DOHH2 (cell line): ENCODE data around the gene HHAT.

ENCODE experiments used
- H3F3A ChIP-seq: fragments of 200-600 bp; sonication (generic), shearing (Covaris generic); 2 replicates; pipeline ENCODE4 v1.6.0; 2016; ENCODE audit warnings: antibody characterized with exemption, mild to moderate bottlenecking; ENCODE audit not compliant: control insufficient read depth, insufficient read depth
- H3K27ac ChIP-seq: fragments of 200-600 bp; sonication (generic); 2 replicates; pipeline ENCODE4 v1.5.1; 2014; ENCODE audit warnings: low read depth, mild to moderate bottlenecking, low read length, moderate library complexity
- H3K27me3 ChIP-seq: fragments of 200-600 bp; sonication (generic); 2 replicates; pipeline ENCODE4 v1.6.1; 2014; ENCODE audit warnings: mild to moderate bottlenecking, low read length, mixed read lengths; ENCODE audit not compliant: control insufficient read depth
- H3K36me3 ChIP-seq: fragments of 200-600 bp; sonication (generic); 2 replicates; pipeline ENCODE4 v1.6.1; 2014; ENCODE audit warnings: mild to moderate bottlenecking, low read length, moderate library complexity, mixed read lengths; ENCODE audit not compliant: control insufficient read depth
- H3K4me1 ChIP-seq: fragments of 200-600 bp; sonication (generic); 2 replicates; pipeline ENCODE4 v1.6.1; 2014; ENCODE audit warnings: mild to moderate bottlenecking, low read length, mixed read lengths; ENCODE audit not compliant: control insufficient read depth
- H3K4me2 ChIP-seq: fragments of 200-600 bp; sonication (generic); 2 replicates; pipeline ENCODE4 v1.6.0; 2014; ENCODE audit warnings: mild to moderate bottlenecking, low read length, moderate library complexity
- H3K4me3 ChIP-seq: fragments of 200-600 bp; sonication (generic); 2 replicates; pipeline ENCODE4 v1.5.1; 2014; ENCODE audit warnings: mild to moderate bottlenecking, low read length, mixed read lengths
- H3K79me2 ChIP-seq: fragments of 200-600 bp; sonication (generic); 2 replicates; pipeline ENCODE4 v1.6.1; 2014; ENCODE audit warnings: mild to moderate bottlenecking, low read length, mixed read lengths; ENCODE audit not compliant: control insufficient read depth
- H3K9me2 ChIP-seq: fragments of 200-600 bp; sonication (generic); replicated peaks from 2 replicates; pipeline ENCODE4 v1.6.1; 2014; ENCODE audit warnings: mild to moderate bottlenecking, low read length, mixed read lengths; ENCODE audit not compliant: control insufficient read depth
- H3K9me3 ChIP-seq: fragments of 200-600 bp; sonication (generic); 2 replicates; pipeline ENCODE4 v1.6.1; 2014; ENCODE audit warnings: antibody characterized with exemption, low read length, mixed read lengths; ENCODE audit not compliant: control insufficient read depth, insufficient read depth
- H4K20me1 ChIP-seq: fragments of 200-600 bp; sonication (generic); 2 replicates; pipeline ENCODE4 v1.6.0; 2014; ENCODE audit warnings: low read depth, mild to moderate bottlenecking, antibody characterized with exemption, low read length, moderate library complexity; ENCODE audit not compliant: control insufficient read depth, insufficient read depth
- EZH2phosphoT487 ChIP-seq: fragments of 200-600 bp; sonication (generic); IDR thresholded peaks from 2 replicates; pipeline ENCODE4 v1.6.1; 2017; ENCODE audit warnings: borderline replicate concordance, mild to moderate bottlenecking, antibody characterized with exemption, low read length, moderate library complexity, mixed read lengths
- TF ChIP-seq, protein P1 (sequence below): fragments of 200-600 bp; sonication (generic); IDR thresholded peaks from one replicate; pipeline ENCODE4 v1.5.1; 2014; ENCODE audit warnings: antibody characterized with exemption, mild to moderate bottlenecking, low read depth, low read length; ENCODE audit not compliant: poor library complexity, severe bottlenecking

Gene HHAT

DNA sequence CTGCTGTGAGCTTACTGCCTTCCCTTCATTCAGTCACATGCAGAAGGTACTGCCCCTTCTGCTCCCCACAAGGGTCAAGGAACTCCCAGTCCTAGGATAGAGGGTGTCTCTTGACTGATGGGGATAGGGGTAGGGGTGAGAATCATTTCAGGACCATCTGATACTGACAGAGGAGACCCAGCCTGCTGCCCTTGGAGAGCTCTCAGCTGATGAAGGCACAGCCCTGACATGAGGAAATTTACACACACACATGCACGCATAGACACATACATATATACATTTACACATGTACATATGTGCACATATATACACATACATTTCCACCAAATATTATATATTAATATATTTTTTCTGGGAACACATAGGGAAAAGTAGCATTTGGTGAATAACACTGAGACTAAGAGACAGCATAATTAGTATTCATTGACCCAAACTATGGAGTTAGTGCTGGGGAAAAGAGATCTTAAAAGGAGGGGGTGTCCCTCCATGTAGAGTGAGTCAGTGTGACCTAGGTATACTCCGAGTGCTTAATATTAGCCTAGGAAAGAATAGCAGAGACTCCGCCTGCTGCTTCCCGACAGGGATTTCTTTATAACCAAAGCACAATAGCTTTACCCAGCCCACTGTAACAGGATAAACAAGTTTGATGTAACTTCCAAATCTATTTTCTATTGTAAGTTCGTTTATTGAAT, 27.6 kb upstream of the HHAT start:
- Histone ChIP-seq H3F3A (no peaks in the 10 kb centered on the region), H3K79me2 (no peaks in the 10 kb centered on the region), H3K9me3 (no peaks in the 10 kb centered on the region), H4K20me1 (no peaks in the 10 kb centered on the region), H3K9me2 (no peaks in the 10 kb centered on the region), H3K27ac (no peak overlapping the region), H3K4me1 (no peaks in the 10 kb centered on the region), H3K27me3 (no peaks in the 10 kb centered on the region), H3K4me3 (no peak overlapping the region), H3K4me2 (no peak overlapping the region), H3K36me3 (no peaks in the 10 kb centered on the region)
- no peak for TF ChIP-seq EZH2phosphoT487
- TF ChIP-seq, protein P1, sequence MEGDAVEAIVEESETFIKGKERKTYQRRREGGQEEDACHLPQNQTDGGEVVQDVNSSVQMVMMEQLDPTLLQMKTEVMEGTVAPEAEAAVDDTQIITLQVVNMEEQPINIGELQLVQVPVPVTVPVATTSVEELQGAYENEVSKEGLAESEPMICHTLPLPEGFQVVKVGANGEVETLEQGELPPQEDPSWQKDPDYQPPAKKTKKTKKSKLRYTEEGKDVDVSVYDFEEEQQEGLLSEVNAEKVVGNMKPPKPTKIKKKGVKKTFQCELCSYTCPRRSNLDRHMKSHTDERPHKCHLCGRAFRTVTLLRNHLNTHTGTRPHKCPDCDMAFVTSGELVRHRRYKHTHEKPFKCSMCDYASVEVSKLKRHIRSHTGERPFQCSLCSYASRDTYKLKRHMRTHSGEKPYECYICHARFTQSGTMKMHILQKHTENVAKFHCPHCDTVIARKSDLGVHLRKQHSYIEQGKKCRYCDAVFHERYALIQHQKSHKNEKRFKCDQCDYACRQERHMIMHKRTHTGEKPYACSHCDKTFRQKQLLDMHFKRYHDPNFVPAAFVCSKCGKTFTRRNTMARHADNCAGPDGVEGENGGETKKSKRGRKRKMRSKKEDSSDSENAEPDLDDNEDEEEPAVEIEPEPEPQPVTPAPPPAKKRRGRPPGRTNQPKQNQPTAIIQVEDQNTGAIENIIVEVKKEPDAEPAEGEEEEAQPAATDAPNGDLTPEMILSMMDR = no peak

GRCh38 chr1:210301615-210302000, 27.1 kb upstream of the HHAT start:
- Histone ChIP-seq H3K4me3 (no peak overlapping the region), H3K9me3 (no peaks in the 10 kb centered on the region), H3K27ac (no peak overlapping the region), H3K27me3 (no peaks in the 10 kb centered on the region), H3K4me1 (no peaks in the 10 kb centered on the region), H3F3A (no peaks in the 10 kb centered on the region), H4K20me1 (no peaks in the 10 kb centered on the region), H3K9me2 (no peaks in the 10 kb centered on the region), H3K36me3 (no peaks in the 10 kb centered on the region), H3K4me2 (no peak overlapping the region), H3K79me2 (no peaks in the 10 kb centered on the region)
- no peak for TF ChIP-seq EZH2phosphoT487

GRCh38 chr1:210302501-210302900, 26.2 kb upstream of the HHAT start:
- H3K9me2 ChIP-seq = no peaks in the 10 kb centered on the region
- no peaks in the 10 kb centered on the region for H3F3A ChIP-seq
- H3K4me2 ChIP-seq = no peak overlapping the region
- no peak overlapping the region for H3K4me3 ChIP-seq
- no peak overlapping the region for H3K27ac ChIP-seq
- H4K20me1 ChIP-seq = no peaks in the 10 kb centered on the region
- no peak for TF ChIP-seq EZH2phosphoT487
- TF ChIP-seq, protein P1 = no peak
- no peaks in the 10 kb centered on the region for H3K36me3 ChIP-seq
- H3K9me3 ChIP-seq = no peaks in the 10 kb centered on the region
- H3K4me1 ChIP-seq = no peaks in the 10 kb centered on the region
- H3K79me2 ChIP-seq = no peaks in the 10 kb centered on the region
- H3K27me3 ChIP-seq = no peaks in the 10 kb centered on the region

DNA sequence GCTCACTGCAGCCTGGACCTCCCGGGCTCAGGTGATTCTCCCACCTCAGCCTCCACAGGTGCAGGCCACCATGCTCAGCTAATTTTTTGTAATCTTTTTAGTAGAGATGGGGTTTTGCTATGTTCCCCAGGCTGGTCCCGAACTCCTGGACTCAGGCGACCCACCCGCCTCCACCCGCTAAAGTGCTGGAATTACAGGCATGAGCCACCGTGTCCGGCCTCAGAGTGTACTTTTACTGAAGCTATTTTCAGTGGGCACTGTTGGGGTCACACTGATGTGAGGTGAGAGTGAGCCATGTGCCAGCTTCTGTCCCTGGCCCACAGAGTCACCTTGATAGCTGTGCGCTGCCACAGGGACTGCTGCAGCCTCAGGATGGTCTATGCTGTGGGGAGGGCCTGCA, 25.3 kb upstream of the HHAT start:
- no peaks in the 10 kb centered on the region for H4K20me1 ChIP-seq
- TF ChIP-seq, protein P1 = no peak
- TF ChIP-seq EZH2phosphoT487 = no peak
- no peaks in the 10 kb centered on the region for H3K79me2 ChIP-seq
- no peaks in the 10 kb centered on the region for H3F3A ChIP-seq
- H3K4me1 ChIP-seq = no peaks in the 10 kb centered on the region
- H3K27ac ChIP-seq = no peak overlapping the region
- H3K4me2 ChIP-seq = no peak overlapping the region
- no peaks in the 10 kb centered on the region for H3K9me3 ChIP-seq
- no peaks in the 10 kb centered on the region for H3K9me2 ChIP-seq
- H3K4me3 ChIP-seq = no peak overlapping the region
- H3K27me3 ChIP-seq = no peaks in the 10 kb centered on the region
- H3K36me3 ChIP-seq = no peaks in the 10 kb centered on the region
